Amniotic stem cell (primary cell): Measurements from ENCODE around the gene MYO1A.

ENCODE experiments used
- DNase-seq: peaks from one replicate; lab custom pipeline; 2025; lab: John Stamatoyannopoulos, UW

MYO1A gene

GRCh38 chr12:57012600-57013465, 37.1 kb downstream of the MYO1A start:
- DNase-seq, result no peak

- DNase-seq, result no peak
Observed at GRCh38 chr12:57011438-57012424, 38.2 kb downstream of the MYO1A start.

GRCh38 chr12:57010627-57011247, 39.2 kb downstream of the MYO1A start:
- no peak for DNase-seq

GRCh38 chr12:57009949-57010626, 39.8 kb downstream of the MYO1A start:
- no peak for DNase-seq

- DNase-seq, result peak; percentile 22
Observed at GRCh38 chr12:57008178-57008577, 41.8 kb downstream of the MYO1A start.

- no peak for DNase-seq
Observed at GRCh38 chr12:57006809-57007475, 43.0 kb downstream of the MYO1A start.

- peak; percentile 43 for DNase-seq
Observed at GRCh38 chr12:57005980-57006808, 43.7 kb downstream of the MYO1A start, which contains the start of gene ZBTB39. TSS of gene ZBTB39 (minus strand) at chr12:57006546. CDS start at chr12:57004917, 1,629 bp downstream.

GRCh38 chr12:57004651-57005050, 45.3 kb downstream of the MYO1A start:
- DNase-seq, result no peak

- no peak for DNase-seq
Observed at GRCh38 chr12:57003395-57003794, 46.5 kb downstream of the MYO1A start.

- no peak for DNase-seq
Observed at GRCh38 chr12:57001448-57001906, 48.5 kb downstream of the MYO1A start.

- no peak for DNase-seq
Observed at GRCh38 chr12:57000393-57000792, 49.5 kb downstream of the MYO1A start.

- DNase-seq, result no peak
Observed at GRCh38 chr12:56999456-56999855, 50.5 kb downstream of the MYO1A start.

- no peak for DNase-seq
Observed at GRCh38 chr12:56998981-56999380, 50.9 kb downstream of the MYO1A start.

- no peak for DNase-seq
Observed at GRCh38 chr12:56998316-56998715, 51.6 kb downstream of the MYO1A start.

- no peak for DNase-seq
Observed at GRCh38 chr12:56996793-56997545, 53.0 kb downstream of the MYO1A start.

- no peak for DNase-seq
Observed at GRCh38 chr12:56995930-56996496, 53.9 kb downstream of the MYO1A start.

GRCh38 chr12:56995201-56995929, 54.6 kb downstream of the MYO1A start:
- DNase-seq, result no peak

- DNase-seq, result no peak
Observed at GRCh38 chr12:56994231-56994746, 55.6 kb downstream of the MYO1A start.
